Stomach smooth muscle (tissue), 2 donors: ENCODE results near the gene IFT80.

Source experiments
- H3K27ac ChIP-seq: one replicate; pipeline ENCODE4 v1.7.0; 2013; ENCODE audit warnings: mild to moderate bottlenecking, low read length, inconsistent platforms
- H3K27me3 ChIP-seq, 2 donors: one replicate each; pipeline ENCODE4 v1.7.0; 2013; ENCODE audit warnings: low read length in 2 of 2; ENCODE audit not compliant: insufficient read depth in 2 of 2, control insufficient read depth in 1 of 2
- H3K36me3 ChIP-seq, 2 donors: one replicate each; pipeline ENCODE4 v1.7.0; 2013; ENCODE audit warnings: low read length in 2 of 2; ENCODE audit not compliant: control insufficient read depth in 2 of 2, insufficient read depth in 2 of 2
- H3K4me1 ChIP-seq: one replicate; pipeline ENCODE4 v1.7.0; 2013; ENCODE audit warnings: low read length; ENCODE audit not compliant: control insufficient read depth, insufficient read depth
- H3K4me3 ChIP-seq, 2 donors: one replicate each; pipeline ENCODE4 v1.7.0; 2013; ENCODE audit warnings: low read length in 2 of 2
- H3K9ac ChIP-seq, 2 donors: one replicate each; pipeline ENCODE4 v1.7.0; 2013; ENCODE audit warnings: low read length in 2 of 2, mild to moderate bottlenecking in 1 of 2
- H3K9me3 ChIP-seq, 2 donors: one replicate each; pipeline ENCODE4 v1.7.0; 2013; ENCODE audit warnings: low read length in 2 of 2; ENCODE audit not compliant: control insufficient read depth in 2 of 2
- donor health status: healthy.
- donor health status: Pancreatic carcinoma.

IFT80 gene

GRCh38 chr3:160319322-160319721 lies 79.7 kb downstream of the IFT80 start:
- H3K9ac ChIP-seq, result no peak overlapping the region
- H3K4me3 ChIP-seq, result no peak overlapping the region
- no peaks in the 10 kb centered on the region for H3K27me3 ChIP-seq
- no peaks in the 10 kb centered on the region for H3K4me1 ChIP-seq
- no peak overlapping the region for H3K27ac ChIP-seq
- peaks cover 0 to 3% of the 10 kb centered on the region in 2 donors for H3K36me3 ChIP-seq
- no peaks in the 10 kb centered on the region for H3K9me3 ChIP-seq

DNA sequence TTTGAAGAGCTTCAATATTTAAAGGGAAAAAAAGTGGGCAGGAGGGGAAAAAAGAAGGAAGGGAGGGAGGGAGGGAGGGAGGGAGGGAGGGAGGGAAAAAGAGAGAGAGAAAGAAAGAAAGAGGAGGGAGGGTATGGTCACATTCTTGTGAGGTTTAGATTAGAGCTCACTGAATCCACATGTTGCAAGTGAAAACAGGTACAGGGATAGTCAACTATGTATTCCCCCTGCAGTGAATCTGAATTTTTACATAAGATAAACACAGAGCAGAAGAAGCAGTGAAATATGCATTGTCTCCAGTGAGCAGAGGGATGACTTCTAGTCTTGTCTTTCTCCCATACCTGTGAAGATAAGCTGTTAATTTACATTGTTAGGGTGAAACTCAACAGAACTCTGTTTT lies 84.0 kb downstream of the IFT80 start:
- Histone ChIP-seq H3K27me3 (no peaks in the 10 kb centered on the region), H3K27ac (no peak overlapping the region), H3K9ac (no peak overlapping the region), H3K9me3 (no peaks in the 10 kb centered on the region), H3K4me1 (no peaks in the 10 kb centered on the region), H3K4me3 (no peak overlapping the region), H3K36me3 (peaks cover 0 to 3% of the 10 kb centered on the region in 2 donors)

DNA sequence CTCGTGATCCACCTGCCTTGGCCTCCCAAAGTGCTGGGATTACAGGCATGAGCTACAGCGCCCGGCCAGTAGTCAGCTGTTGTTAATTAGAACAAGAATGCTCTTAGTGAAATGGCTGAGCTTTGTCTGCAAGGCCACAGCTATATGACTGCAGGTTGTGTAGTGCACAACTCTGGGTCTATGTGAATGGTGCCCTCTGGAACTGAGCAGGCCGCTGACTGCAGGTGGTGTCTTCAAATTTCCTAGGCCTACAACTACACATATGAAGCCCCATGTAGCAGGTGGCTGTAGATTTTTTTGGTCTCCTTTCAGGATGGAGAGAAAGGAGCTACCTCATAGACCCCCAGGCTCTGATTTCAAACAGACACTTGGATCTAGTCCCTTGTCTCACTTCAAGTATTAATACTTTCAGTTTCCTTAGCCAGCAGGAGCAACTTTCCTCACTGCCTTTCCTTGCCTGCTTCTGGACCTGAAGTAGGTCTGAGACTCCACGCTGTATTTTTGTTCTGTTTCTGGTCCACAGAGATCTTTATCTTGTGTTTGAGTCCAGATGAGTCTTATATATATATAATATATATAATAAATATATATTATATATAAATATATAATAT lies 86.9 kb downstream of the IFT80 start:
- no peak overlapping the region for H3K4me3 ChIP-seq
- H3K4me1 ChIP-seq, result no peaks in the 10 kb centered on the region
- H3K36me3 ChIP-seq, result peaks cover 4 to 5% of the 10 kb centered on the region in 2 donors
- no peaks in the 10 kb centered on the region for H3K27me3 ChIP-seq
- H3K27ac ChIP-seq, result no peak overlapping the region
- H3K9ac ChIP-seq, result no peak overlapping the region
- H3K9me3 ChIP-seq, result no peaks in the 10 kb centered on the region

DNA sequence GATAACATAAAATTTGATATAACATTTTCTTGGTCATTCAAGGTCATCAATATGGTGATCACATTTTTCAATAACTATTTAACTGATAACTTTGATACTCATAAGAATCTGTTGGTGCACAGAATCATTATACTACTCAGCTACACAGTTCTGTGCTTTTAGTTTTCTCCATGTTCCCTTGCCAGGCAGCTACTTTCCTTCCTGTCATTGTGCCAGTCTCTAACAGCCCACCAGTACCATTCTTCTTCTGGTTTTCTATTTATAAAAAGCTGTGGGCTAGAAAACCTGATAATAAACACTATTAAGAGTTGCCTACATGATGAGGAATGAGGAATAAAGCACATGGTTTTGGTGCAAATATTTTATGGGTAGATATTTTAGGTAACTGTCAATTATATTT lies 96.2 kb downstream of the IFT80 start:
- Histone ChIP-seq H3K27me3 (no peaks in the 10 kb centered on the region), H3K4me1 (no peaks in the 10 kb centered on the region), H3K27ac (no peak overlapping the region), H3K4me3 (no peak overlapping the region), H3K9ac (no peak overlapping the region), H3K36me3 (peaks cover 2 to 4% of the 10 kb centered on the region in 2 donors), H3K9me3 (no peaks in the 10 kb centered on the region)

DNA sequence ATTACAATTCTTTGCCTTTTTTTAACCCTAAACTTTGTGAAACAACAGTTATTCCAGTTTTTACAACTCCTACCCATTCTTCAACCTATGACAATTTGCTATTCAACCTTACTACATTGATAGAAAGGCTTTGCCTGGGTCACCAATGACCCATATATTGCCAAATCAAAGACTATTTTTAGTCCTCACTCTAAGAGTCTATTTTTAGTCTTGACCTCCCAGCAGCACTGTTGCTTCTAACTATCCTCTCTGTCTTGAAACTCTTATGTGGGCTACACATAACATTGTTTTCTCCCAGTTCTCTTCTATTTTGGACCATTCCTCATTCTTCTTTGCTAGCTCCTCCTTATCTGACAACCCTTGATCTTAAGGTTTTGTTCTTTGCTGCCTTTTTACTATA lies 102.4 kb downstream of the IFT80 start:
- no peaks in the 10 kb centered on the region for H3K36me3 ChIP-seq
- H3K9me3 ChIP-seq, result no peaks in the 10 kb centered on the region
- peaks cover 4% of the 10 kb centered on the region for H3K4me1 ChIP-seq
- no peak overlapping the region for H3K9ac ChIP-seq
- H3K4me3 ChIP-seq, result no peak overlapping the region
- no peaks in the 10 kb centered on the region for H3K27me3 ChIP-seq
- no peak overlapping the region for H3K27ac ChIP-seq

DNA sequence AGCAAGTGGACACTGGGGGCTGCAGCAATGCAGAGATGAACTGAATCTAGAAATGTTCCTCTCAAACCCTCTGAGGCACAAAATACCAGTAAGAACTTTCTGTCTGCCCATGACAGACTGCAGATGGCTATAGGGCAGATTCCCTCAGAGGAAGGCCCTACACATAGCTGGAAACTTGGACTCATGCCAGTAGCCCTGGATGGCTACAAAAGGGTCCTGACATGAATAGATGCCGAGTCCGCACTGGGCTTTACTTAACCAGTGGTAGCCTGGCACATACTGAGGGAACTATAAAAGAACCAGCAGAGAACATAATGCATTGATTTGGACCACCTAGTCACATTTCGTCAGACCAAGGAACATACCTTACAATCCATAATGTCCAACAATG lies 107.1 kb downstream of the IFT80 start:
- Histone ChIP-seq H3K4me1 (peaks cover 4% of the 10 kb centered on the region), H3K27me3 (no peaks in the 10 kb centered on the region), H3K27ac (no peak overlapping the region), H3K36me3 (no peaks in the 10 kb centered on the region), H3K9ac (no peak overlapping the region), H3K4me3 (no peak overlapping the region), H3K9me3 (no peaks in the 10 kb centered on the region)

GRCh38 chr3:160291290-160291908 lies 107.6 kb downstream of the IFT80 start:
- Histone ChIP-seq H3K27ac (no peak overlapping the region), H3K9ac (no peak overlapping the region), H3K4me1 (peaks cover 4% of the 10 kb centered on the region), H3K27me3 (no peaks in the 10 kb centered on the region), H3K36me3 (no peaks in the 10 kb centered on the region), H3K9me3 (no peaks in the 10 kb centered on the region), H3K4me3 (no peak overlapping the region)

- no peak overlapping the region for H3K4me3 ChIP-seq
Measured at GRCh38 chr3:160287666-160288065, 111.4 kb downstream of the IFT80 start.

DNA sequence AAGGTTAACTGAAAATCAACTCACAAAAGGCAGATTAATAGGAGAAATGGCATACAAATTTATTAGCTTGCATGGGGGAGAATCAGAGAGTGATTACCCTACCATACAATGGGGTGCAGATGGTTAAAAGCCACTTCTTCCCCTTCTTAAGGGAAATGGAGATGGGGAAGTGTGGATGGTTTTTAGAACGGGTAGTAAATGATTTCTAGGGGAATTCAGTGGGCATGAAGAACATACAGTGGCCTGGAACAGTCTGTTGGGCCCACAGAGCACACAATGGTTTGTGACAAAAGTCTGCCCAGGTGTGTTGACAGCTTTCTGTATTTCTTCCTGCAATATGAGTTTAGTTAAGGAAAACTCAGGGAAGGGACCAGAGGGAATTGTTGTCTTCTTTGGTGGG lies 112.8 kb downstream of the IFT80 start:
- Histone ChIP-seq H3K9ac (no peak overlapping the region), H3K4me3 (no peak overlapping the region), H3K9me3 (no peaks in the 10 kb centered on the region), H3K27me3 (no peaks in the 10 kb centered on the region), H3K4me1 (no peaks in the 10 kb centered on the region), H3K27ac (no peak overlapping the region), H3K36me3 (no peaks in the 10 kb centered on the region)

More at GRCh38 chr3:160287666-160288065, 111.4 kb downstream of the IFT80 start:
- no peaks in the 10 kb centered on the region for H3K36me3 ChIP-seq
- H3K4me1 ChIP-seq, result peaks cover 4% of the 10 kb centered on the region
- H3K9ac ChIP-seq, result no peak overlapping the region
- no peak overlapping the region for H3K27ac ChIP-seq
- H3K9me3 ChIP-seq, result no peaks in the 10 kb centered on the region
- no peaks in the 10 kb centered on the region for H3K27me3 ChIP-seq

DNA sequence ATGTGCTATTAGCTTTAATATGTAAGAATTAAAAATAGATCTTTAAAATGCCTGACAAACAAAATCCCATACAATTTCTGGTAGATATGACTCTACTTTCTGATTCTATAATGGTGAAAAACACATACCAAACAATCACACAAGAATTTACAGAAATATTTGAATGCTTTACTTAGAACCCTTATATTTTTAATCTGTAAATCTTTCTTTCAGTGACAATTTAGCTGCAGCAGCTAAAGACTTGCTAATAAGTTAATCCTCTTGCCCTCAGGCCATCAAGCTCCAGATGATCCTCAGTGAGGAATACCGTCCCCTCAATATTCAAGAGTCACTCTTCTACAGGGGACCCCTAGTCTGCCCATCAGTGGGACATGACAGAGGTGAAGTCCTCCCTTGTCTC lies 118.2 kb downstream of the IFT80 start:
- H3K27ac ChIP-seq, result no peak overlapping the region
- H3K4me1 ChIP-seq, result no peaks in the 10 kb centered on the region
- no peaks in the 10 kb centered on the region for H3K9me3 ChIP-seq
- no peak overlapping the region for H3K9ac ChIP-seq
- H3K27me3 ChIP-seq, result no peaks in the 10 kb centered on the region
- H3K4me3 ChIP-seq, result no peak overlapping the region
- H3K36me3 ChIP-seq, result peaks cover 0 to 11% of the 10 kb centered on the region in 2 donors

GRCh38 chr3:160279657-160280056 lies 119.4 kb downstream of the IFT80 start:
- Histone ChIP-seq H3K9me3 (no peaks in the 10 kb centered on the region), H3K27me3 (no peaks in the 10 kb centered on the region), H3K4me3 (no peak overlapping the region), H3K27ac (no peak overlapping the region), H3K36me3 (peaks cover 0 to 11% of the 10 kb centered on the region in 2 donors), H3K9ac (no peak overlapping the region), H3K4me1 (no peaks in the 10 kb centered on the region)
